ENCODE results near the gene TPM4. TPM values are rescaled to one million over a fixed set of nuclear protein-coding genes. Genes with fewer than 3 reads are reported as not detected.
A peak's percentile ranks its signal among the peaks of the same experiment; 100 is the strongest.

TPM4 gene
- total and polyA plus RNA-seq, 2 experiments from 2014 or later, result 223 to 288 TPM

DNA sequence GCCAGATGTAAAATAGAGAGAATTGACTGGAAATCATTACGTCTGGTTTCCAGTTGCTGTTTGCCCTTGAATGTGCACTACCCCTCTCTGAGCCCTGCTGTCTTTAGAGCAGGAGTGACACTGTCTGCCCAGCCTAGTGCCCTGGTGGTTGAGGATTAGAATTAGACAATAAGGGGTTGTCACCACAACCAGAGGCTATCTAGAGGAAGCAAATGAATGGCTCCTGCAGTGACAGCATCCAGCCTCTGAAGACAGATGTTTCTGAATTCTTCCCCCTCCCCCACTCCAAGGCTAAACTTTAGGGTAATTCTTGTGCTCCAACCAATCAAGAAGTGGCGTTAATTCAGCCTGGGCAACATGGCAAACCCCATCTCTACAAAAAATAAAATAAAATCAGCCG lies 37.4 kb downstream of the TPM4 start:
- Mint-ChIP-seq H3K36me3 (ENCODE audit: low read depth) (peaks cover 23% of the 10 kb centered on the region), H3K4me1 (peaks cover 5% of the 10 kb centered on the region; the same call in 1 of the 3 replicates), H3K27me3 (ENCODE audit: insufficient read depth, low read depth, poor library complexity) (peaks cover 2% of the 10 kb centered on the region), H3K9me3 (no peaks in the 10 kb centered on the region; the same call in 2 of the 3 replicates), H3K4me3 (peak overlapping the region; percentile 57), H3K27ac (no peak overlapping the region; the same call in 1 of the 2 replicates)
- TF ChIP-seq JUNB (IDR thresholded peaks at IDR 0.05; ENCODE audit: unreplicated experiment) (no peak), REST (IDR thresholded peaks at IDR 0.05; ENCODE audit: unreplicated experiment) (no peak), ZNF331 (CRISPR knock-in tag; IDR thresholded peaks at IDR 0.05; ENCODE audit: low read depth) (no peak), CREB1 (CRISPR knock-in tag; IDR thresholded peaks at IDR 0.05; ENCODE audit: low read depth) (no peak), EZH2 (IDR thresholded peaks at IDR 0.05; ENCODE audit: low read depth, unreplicated experiment) (no peak), ETS1 (IDR thresholded peaks at IDR 0.05) (no peak), STAT1 (IDR thresholded peaks at IDR 0.05; ENCODE audit: unreplicated experiment) (no peak), POLR2AphosphoS5 (IDR thresholded peaks at IDR 0.05; ENCODE audit: low read depth) (no peak), ZNF114 (CRISPR knock-in tag; IDR thresholded peaks at IDR 0.05) (no peak)
- DNase-seq (ENCODE audit: low spot score) (no peak), ATAC-seq (no peak)
- Histone ChIP-seq H3K4me2 (no peak overlapping the region), H3K36me3 (ENCODE audit: insufficient read depth) (peaks cover 9% of the 10 kb centered on the region; the same call in 1 of the 2 replicates), H3K4me3 (no peak overlapping the region), H3F3A (replicated peaks; ENCODE audit: low read depth) (no peaks in the 10 kb centered on the region; the same call in 1 of the 2 replicates), H3K4me1 (ENCODE audit: insufficient read depth) (peaks cover 6% of the 10 kb centered on the region), H2AFZ (no peak overlapping the region), H3K79me2 (replicated peaks; ENCODE audit: insufficient read depth) (peaks cover 39% of the 10 kb centered on the region), H3K27ac (ENCODE audit: low read depth) (no peak overlapping the region), H4K20me1 (replicated peaks; ENCODE audit: insufficient read depth) (peaks cover 28% of the 10 kb centered on the region), H3K9me2 (ENCODE audit: insufficient read depth) (no peaks in the 10 kb centered on the region), H3K27me3 (ENCODE audit: insufficient read depth) (no peaks in the 10 kb centered on the region)

DNA sequence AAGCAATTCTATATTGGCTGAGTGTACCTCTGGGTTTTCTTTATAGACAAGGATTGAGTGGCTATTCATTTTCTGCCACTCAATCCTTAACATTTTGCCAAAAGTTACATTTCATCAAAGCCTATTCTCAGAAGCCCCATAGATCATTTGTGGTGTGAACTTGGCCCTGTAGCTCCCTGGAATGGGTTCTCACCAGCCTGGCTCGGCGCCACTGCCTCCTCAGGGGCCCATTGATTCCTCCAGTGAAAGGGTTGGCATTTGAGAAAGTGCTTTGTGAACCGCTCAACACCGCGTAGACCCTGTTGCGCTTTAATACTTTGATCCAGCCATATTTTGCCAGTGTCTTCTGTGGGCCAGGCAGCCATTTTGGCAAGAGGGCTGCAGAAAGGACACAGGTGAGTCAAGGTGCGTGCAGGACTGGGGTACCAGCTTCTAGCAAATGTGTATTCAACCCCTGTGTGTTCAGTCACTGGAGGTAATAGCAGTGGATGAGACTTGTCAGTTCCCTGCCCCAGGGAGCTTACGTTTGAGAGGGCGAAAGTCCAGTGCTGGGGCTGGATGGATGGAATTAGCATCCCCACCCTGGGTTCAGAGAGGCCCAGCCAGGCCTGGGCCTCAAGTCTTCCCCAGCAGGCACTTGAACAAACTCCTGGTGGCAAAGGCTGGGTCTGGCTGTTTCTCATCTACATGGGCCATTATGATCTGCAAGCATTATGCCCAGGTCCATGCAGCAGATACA lies 39.2 kb downstream of the TPM4 start:
- Mint-ChIP-seq H3K4me3 (no peak overlapping the region), H3K36me3 (ENCODE audit: low read depth) (peaks cover 33% of the 10 kb centered on the region), H3K27me3 (ENCODE audit: insufficient read depth, low read depth, poor library complexity) (peaks cover 2% of the 10 kb centered on the region), H3K4me1 (peaks cover 5% of the 10 kb centered on the region; the same call in 1 of the 3 replicates), H3K27ac (no peak overlapping the region), H3K9me3 (no peaks in the 10 kb centered on the region; the same call in 2 of the 3 replicates)
- DNase-seq (ENCODE audit: low spot score) (no peak), ATAC-seq (no peak)
- Histone ChIP-seq H3K4me2 (no peak overlapping the region), H3K27me3 (ENCODE audit: insufficient read depth) (no peaks in the 10 kb centered on the region), H2AFZ (no peak overlapping the region), H3K4me1 (ENCODE audit: insufficient read depth) (peaks cover 6% of the 10 kb centered on the region), H3K27ac (ENCODE audit: low read depth) (no peak overlapping the region), H3K4me3 (no peak overlapping the region), H3K36me3 (ENCODE audit: insufficient read depth) (peaks cover 17% of the 10 kb centered on the region), H3K79me2 (replicated peaks; ENCODE audit: insufficient read depth) (peaks cover 39% of the 10 kb centered on the region), H3K9me2 (ENCODE audit: insufficient read depth) (no peaks in the 10 kb centered on the region), H4K20me1 (replicated peaks; ENCODE audit: insufficient read depth) (peaks cover 28% of the 10 kb centered on the region), H3F3A (replicated peaks; ENCODE audit: low read depth) (no peaks in the 10 kb centered on the region; the same call in 1 of the 2 replicates)
- TF ChIP-seq EZH2 (IDR thresholded peaks at IDR 0.05; ENCODE audit: low read depth, unreplicated experiment) (no peak), CREB1 (CRISPR knock-in tag; IDR thresholded peaks at IDR 0.05; ENCODE audit: low read depth) (no peak), ETS1 (IDR thresholded peaks at IDR 0.05) (no peak), ZNF331 (CRISPR knock-in tag; IDR thresholded peaks at IDR 0.05; ENCODE audit: low read depth) (no peak), ZNF114 (CRISPR knock-in tag; IDR thresholded peaks at IDR 0.05) (no peak), STAT1 (IDR thresholded peaks at IDR 0.05; ENCODE audit: unreplicated experiment) (no peak), EZH2phosphoT487 (IDR thresholded peaks at IDR 0.05; ENCODE audit: unreplicated experiment) (no peak), REST (IDR thresholded peaks at IDR 0.05; ENCODE audit: unreplicated experiment) (no peak)
